HG03575 (cell line): ENCODE data around the gene PRR5.
"Not testable (repeated sequence)": the region's sequence is repeated elsewhere in the genome, so short reads cannot be mapped to it uniquely, and the experiment has no call there.

ENCODE experiments used
- ATAC-seq: cut with Tn5 transposase; IDR thresholded peaks from one replicate; pipeline ENCODE4 v1.9.1; 2021; ENCODE audit not compliant: unreplicated experiment, insufficient number of reproducible peaks, low FRiP score; ENCODE audit errors: extremely low read depth

Gene PRR5

GRCh38 chr22:44741929-44742328 lies 39.9 kb downstream of the PRR5 start:
- no peak for ATAC-seq

- no peak for ATAC-seq
Measured at GRCh38 chr22:44743247-44743646, 41.2 kb downstream of the PRR5 start.

GRCh38 chr22:44743804-44744211 lies 41.8 kb downstream of the PRR5 start:
- ATAC-seq: no peak

DNA sequence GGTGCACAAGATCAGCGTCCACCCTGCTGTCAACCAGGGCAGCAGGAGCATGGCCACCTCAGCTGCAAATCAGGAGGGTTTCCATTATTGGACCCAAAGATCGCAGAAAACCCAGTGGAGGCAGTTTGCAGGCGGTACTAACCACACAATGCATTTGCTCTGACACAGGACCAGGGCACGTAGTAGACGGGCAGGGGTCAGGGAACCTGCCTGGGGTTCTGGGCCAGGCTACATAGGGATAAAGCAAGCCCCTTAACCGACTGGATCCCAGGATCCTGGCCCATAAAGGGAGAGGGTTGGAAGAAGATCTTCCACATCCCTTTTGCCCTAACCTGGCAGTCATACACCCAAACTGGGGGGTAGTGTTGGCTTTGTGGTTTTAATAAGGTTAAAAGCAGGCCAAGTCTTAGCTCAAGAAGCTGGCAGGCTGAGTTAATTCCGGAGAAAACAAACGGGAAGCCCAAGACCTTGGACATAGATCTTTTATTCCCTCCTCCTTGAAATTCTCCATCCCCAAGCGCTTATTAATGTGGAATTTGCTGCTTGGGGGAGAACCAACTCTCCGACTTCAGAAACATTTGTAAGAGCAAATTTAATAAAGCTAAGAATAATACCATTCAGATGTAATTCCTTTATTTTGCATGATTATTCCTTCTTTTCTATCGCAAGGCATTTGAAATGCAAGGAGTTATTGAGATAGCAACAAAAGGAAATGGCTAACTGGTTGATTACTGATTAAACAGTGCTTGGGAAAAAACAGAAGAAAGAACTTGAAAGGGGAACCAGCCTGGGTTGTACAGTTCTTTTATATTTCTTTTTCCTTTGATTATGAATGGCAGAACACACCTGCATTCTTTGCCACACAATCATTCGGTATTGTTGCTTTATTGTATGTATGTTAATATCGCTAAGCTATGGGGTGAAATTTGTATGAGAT lies 44.1 kb downstream of the PRR5 start:
- no peak for ATAC-seq

DNA sequence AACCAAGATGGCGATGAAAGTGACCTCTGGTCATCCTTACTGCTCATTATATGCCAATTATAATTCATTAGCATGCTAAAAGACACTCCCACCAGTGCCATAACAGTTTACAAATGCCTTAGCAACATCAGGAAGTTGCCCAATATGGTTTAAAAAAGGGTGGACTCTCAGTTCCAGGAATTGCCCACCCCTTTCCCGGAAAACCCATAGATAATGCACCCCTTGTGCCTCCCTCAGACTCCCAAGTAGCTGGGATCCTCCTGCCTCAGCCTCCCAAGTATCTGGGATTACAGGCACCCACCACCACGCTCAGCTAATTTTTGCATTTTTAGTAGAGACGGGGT lies 45.8 kb downstream of the PRR5 start:
- not testable (repeated sequence) for ATAC-seq

GRCh38 chr22:44748524-44748923 lies 46.5 kb downstream of the PRR5 start:
- ATAC-seq: no peak

GRCh38 chr22:44750481-44750880 lies 48.5 kb downstream of the PRR5 start:
- no peak for ATAC-seq

DNA sequence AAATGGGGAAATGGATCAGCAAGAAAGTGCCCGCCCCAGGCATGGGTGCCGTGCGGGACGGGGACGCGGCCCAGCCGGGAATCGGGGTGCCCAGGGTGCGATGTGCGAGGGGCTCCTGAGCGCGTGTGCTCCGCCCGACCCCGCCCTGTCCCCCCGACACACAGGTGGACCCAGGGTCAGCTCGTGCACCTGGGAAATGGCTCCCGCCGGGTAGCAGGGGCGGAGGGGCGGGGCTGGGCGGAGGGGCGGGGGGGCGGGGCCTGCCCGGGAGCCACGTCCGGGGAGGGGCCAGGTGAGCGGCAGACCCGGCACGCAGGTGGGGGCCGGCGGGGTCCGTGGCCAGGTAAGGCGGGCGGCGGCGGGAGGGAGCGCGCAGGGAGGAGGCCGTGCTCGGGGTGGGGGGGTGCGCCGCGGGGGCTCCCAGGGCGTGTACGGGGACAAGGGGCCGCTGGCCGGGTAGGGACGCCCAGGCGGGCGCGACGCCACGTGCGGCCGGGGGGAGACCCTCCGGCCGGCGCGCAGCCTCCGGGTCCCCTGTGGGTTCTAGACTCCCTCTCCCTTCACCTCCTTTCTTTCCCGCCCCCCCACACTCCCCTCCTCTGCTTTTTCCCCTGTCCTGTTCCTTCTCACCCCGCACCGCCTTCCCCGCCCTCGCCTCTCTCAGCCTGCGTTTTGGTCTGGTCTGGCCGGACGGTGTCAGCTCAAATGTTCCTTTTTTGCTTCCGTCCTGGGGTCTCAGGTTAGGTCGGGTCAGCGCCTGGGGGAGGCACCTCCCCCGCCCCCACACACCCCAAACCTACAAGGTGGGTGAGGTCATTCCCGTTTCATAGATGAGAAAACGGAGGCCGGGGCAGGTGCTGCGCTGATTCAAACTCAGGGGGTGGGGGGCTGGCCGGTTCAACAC lies 50.5 kb downstream of the PRR5 start, which contains the start of gene ARHGAP8:
TSS of gene ARHGAP8 (plus strand) at position 291 of the 904 bp plus-strand sequence. CDS start 33,953 bp downstream, outside the sequence.
- no peak for ATAC-seq

- no peak for ATAC-seq
Measured at GRCh38 chr22:44753189-44754042, 51.4 kb downstream of the PRR5 start.

- no peak for ATAC-seq
Measured at GRCh38 chr22:44754998-44755397, 53.0 kb downstream of the PRR5 start.

GRCh38 chr22:44755417-44755816 lies 53.4 kb downstream of the PRR5 start:
- no peak for ATAC-seq

GRCh38 chr22:44755956-44756361 lies 54.0 kb downstream of the PRR5 start:
- no peak for ATAC-seq

- ATAC-seq: no peak
Measured at GRCh38 chr22:44758344-44758973, 56.5 kb downstream of the PRR5 start.

DNA sequence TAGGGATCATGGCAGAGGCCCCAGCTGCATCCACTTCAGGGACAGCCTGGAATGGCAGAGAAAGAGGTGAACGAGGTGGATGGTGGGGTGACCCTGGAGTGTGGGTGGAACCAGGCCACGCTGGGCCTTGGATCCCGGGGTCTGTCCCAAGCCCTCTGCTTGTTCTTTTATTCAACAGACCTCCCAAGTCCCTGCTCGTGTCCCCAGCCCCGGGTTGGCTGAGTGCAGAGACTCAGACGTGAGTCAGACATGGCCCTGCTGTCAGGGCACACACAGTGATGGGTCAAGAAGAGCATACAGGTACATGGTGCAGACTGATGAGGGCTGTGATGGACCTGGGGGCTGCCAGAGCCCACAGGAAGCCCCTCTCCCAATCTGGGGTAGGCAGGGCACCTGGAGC lies 57.0 kb downstream of the PRR5 start:
- no peak for ATAC-seq

- no peak for ATAC-seq
Measured at GRCh38 chr22:44759430-44760310, 57.7 kb downstream of the PRR5 start.

GRCh38 chr22:44760476-44760875 lies 58.5 kb downstream of the PRR5 start:
- ATAC-seq: no peak

GRCh38 chr22:44761025-44761424 lies 59.0 kb downstream of the PRR5 start:
- no peak for ATAC-seq

GRCh38 chr22:44764373-44764772 lies 62.4 kb downstream of the PRR5 start:
- ATAC-seq: no peak
